Erythroblast (primary cell): Measurements from ENCODE around the gene S100A1.

Source experiments
- GATA1 ChIP-seq: IDR thresholded peaks from 2 replicates; pipeline ENCODE4 v1.6.1; 2011; ENCODE audit warnings: low read depth, mild to moderate bottlenecking, control low read depth, low read length, moderate library complexity
- POLR2A ChIP-seq: IDR thresholded peaks from 2 replicates; pipeline ENCODE4 v1.6.1; 2011; ENCODE audit warnings: mild to moderate bottlenecking, low read length

GRCh38 chr1:153680120-153680403, 51.8 kb downstream of the S100A1 start:
- TF ChIP-seq POLR2A (no peak), GATA1 (no peak)
